ENCODE results near the gene SORBS2.

Gene SORBS2

GRCh38 chr4:185774131-185774653 is 37.8 kb downstream of the SORBS2 start:
- no peak for DNase-seq

- no peak for DNase-seq
Measured at GRCh38 chr4:185773419-185773818, 38.6 kb downstream of the SORBS2 start.

DNA sequence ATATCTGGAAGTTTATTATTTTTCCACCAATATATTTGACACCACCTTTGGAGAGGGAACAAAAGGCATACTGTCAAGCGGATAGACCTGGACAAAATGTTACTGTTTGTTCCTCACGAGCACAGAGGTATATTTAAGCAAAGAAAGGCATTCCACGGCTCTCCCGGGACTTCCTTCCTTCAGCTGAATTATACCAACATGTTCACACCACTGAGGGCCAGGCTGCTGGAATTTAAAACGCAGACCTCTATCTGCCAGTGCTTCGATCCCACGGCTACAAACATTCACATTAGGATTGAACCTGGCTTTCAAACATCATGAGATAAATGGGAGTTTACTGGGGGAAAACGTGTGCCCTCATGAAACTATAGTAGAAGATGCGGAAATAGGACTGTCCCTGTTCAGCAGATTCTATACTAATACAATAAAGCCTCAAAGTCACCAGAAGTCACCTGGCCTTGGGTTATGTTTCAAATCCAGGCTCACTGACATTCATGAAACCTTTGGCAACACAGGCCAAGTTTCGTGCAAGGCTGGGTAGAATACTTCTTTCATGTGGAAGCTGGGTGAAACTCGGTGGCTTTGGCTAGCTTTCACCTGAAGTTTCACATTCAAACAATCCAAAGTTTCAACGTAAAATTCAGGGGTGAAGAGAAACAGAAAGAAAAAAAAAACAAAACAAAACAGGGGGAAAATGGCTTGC is 39.5 kb downstream of the SORBS2 start:
- DNase-seq: no peak

DNA sequence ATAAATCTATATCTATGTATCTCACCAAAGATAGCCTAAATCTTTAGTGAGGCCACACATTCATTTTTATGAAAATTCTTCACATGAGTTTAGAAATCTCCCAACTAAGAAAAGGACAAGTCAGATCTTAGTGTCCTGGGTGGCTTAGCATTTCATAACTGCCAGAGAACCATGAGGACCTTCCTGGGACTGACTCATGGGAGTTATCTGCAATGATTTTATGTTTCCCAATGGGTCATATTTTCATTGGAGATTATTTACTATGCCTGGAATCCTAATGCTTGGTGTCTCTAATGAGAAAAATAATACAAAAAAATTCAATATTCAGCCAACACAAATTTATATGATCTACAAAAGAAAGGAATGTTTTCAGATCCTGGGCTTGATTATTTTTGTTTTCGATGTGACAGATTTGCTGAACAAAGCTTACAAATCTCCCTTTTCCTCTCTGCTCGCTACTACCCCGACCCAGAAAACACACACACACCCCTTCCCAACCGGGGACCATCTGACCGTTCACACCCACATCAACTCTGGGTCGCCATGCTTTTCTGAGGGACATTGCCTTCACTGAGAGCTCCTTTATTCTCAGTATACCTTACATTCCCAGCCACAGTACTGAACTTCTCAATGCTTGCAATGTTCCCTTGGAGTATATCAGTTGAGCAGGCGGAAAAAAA is 40.1 kb downstream of the SORBS2 start:
- DNase-seq: no peak

DNA sequence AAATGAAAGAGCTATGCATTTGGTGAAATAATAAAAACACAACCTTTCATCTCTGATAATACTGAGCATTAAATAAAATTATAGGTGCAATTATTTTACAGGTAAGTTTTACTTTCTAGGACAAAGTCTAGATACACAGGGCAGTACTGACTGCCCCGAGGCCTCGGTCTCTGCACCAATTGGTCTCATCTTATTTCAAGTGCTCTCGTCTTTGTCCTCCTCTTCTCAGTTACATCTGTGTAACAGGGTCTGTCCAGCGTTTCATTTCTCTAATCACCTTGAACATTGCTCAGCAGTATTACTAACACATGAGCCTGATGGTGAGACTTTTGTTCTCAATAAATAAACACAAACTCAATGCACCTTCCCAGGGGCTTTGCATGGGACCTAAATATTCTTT is 44.5 kb downstream of the SORBS2 start:
- no peak for DNase-seq

DNA sequence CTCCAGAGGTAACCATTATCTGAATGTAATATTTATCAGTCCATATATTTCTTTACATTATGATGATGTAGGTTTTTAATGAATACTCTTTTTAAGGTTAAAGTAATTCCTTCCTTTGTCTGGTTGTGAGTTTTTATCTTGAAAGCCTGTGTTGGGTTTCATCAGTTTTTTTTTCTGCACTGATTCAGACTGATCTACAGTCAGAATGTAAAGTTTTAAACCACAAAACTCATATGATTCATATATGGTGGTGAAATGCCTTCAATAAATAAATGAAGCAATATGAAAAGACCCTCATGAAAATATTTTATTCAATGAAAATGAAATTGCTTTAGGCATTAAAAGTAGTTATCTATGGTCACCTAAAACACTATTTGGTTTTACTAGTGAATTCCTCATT is 47.1 kb downstream of the SORBS2 start:
- DNase-seq: peak; percentile 58

- no peak for DNase-seq
Measured at GRCh38 chr4:185761352-185762235, 50.4 kb downstream of the SORBS2 start.

- no peak for DNase-seq
Measured at GRCh38 chr4:185758807-185759206, 53.2 kb downstream of the SORBS2 start.

- no peak for DNase-seq
Measured at GRCh38 chr4:185755451-185755850, 56.5 kb downstream of the SORBS2 start.

GRCh38 chr4:185754961-185755360 is 57.0 kb downstream of the SORBS2 start:
- DNase-seq: no peak

DNA sequence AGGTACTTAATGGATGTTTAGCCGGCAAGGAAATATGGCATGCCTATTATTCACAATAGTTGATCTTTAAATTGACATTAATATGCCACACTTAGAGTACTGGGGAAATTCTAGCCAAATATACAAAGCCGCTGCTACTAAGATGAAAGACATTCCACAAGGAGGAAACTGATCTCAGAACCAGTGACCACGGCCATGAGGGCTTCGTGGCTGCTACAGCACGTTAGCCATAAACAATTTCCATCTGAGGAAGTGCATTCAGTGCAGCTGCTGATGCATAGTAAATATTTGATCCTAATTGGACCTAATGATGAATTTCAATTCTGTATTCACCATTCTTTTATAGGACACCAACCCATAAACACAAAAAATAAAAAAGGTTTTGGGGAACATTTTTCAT is 59.1 kb downstream of the SORBS2 start:
- no peak for DNase-seq

DNA sequence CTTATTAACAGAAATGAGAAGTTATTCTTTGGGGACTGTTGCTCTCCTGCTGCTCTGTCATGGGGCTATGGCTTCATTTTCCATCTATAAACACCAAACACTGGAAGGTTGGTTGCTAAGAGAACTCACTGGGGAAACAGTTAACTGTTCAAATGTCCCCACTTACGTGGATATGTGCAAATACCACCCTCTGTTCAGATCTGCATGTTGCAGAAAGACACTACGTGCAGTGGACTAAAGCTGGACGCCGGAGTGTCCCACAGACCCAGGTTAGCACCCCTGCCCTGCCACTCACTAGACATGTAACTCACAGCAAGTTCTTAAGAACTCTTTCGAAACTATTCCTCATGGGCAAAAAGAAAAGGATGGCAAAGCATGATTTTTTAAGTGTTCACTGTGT is 62.1 kb downstream of the SORBS2 start:
- no peak for DNase-seq

DNA sequence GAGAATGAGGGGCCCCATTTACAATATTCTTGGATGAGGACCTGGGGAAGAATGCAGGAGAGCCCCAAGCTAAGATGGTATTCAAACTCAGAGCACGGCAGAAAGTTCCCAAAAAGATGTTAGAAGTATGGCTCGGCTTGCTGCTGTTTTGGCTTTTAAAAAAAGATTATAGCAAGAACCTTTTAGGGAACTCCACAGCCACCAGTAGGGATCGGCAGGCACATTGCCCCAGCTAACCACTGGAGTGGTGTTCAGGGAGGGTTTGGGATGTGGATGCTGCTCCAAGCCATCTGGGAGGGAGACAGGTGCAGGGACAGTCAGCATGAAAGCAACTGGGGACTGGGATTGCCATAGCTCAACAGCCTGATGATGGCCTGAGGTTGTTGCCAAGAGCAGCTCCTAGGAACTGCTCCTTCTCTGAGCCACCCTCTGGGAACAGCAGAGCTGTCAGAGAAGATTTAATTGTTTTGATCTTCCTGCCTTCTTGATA is 63.0 kb downstream of the SORBS2 start:
- DNase-seq: no peak

GRCh38 chr4:185745891-185746290 is 66.1 kb downstream of the SORBS2 start:
- DNase-seq: no peak

DNA sequence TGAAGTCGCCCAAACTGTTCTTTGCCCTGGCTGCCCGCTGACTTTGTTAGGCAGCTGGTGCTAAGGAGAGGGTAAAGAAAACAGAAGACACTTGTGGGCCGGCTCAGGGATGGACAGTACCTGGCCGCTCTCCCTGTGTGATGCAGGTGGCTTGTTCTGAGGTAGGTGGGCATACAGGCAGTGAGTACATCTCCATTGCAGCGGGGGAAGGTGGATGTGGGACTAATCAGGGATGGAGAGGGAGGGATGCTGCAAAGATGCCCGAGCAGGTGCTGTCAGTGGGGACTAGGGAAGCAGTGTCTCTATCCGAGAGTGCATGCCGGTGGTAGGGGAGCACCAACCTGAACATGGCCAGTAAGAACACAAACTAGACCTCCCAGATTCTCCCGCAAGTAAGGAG is 67.0 kb downstream of the SORBS2 start:
- DNase-seq: no peak

DNA sequence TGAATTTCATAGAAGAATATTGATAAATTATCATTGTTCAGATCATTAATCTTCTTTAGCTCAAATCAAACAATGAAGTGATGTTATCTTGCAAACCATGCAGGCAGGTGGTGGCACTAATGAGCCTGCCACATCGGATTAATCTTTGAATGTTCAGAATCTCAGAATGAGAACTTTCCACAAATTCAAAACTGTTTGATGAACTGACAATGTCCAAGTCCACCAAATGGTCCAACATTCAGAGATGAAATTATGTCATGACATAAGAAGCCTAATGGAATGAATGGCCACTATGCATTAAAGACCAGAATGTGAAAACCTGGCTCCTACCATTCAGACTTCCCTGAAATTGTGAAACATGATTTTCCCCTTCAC is 67.5 kb downstream of the SORBS2 start:
- no peak for DNase-seq

DNA sequence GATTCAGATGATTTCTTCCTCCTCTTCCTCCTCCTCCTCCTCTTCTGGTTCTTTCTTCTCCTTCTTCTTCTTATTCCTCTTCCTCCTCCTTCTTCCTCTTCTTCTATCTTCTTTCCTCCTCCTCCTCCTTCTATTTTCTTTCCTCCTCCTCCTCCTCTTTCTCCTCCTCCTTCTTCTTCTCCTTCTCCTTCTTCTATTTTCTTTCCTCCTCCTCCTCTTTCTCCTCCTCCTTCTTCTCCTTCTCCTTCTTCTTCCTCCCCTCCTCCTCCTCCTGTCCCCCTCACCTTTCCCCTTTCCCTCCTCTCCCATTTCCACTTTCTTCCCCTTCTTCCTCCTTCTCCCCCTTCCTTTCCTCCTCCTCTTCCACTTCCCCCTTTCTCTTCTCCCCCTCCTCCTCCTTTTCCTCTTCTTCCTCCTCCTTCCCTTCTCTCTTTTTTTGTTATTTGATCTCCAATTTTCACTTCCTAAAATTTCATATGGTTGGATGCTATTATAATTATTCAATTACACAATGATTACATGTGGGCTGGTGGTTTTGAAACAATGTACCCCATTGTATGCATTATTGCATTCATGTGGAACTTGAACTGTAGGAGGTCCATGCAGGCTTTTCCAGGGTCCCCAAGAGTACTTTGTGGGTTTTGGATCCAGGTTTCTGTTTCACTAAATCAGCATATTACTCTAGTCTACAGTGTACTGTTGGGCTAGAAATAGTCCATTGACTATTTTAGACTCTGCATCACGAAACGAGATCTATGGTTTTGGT is 68.1 kb downstream of the SORBS2 start:
- no peak for DNase-seq

DNA sequence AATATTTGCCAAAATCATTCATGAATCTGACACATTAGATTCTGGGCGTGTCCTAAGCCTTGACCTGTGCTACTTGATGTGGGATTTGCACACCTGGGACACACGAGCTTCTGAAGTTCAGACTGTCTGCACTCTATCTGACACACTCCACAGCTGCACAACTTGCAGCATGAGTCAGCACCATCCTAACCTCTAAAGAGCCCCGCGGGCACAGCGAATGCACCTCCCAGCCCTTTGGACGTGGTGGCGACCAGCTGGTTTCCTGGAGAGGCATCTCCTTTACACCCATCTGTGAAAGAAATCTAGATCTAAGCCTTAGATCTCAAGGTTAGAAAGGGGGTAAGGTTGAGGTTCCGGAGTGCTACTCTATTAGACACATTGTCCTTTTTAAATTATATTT is 69.2 kb downstream of the SORBS2 start:
- DNase-seq: no peak

DNA sequence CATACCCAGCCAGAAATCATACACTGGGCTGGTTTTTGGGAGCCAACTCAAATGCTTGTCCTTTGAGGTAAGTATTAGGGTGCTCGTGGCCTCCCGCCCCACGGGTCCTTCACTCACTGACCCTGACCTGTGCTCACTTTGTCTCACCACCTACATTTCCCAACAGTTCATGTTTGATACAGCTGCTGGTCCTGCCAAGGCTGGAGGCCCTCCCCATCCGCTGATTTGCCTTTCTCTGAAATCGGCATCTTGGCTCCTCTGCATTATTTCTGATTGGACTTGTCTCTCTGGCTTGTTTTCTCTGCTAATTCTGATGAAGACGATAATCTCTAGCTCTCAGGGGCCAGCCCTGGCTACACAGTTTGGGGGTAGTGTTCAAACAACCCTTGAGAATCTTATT is 70.2 kb downstream of the SORBS2 start:
- no peak for DNase-seq

DNA sequence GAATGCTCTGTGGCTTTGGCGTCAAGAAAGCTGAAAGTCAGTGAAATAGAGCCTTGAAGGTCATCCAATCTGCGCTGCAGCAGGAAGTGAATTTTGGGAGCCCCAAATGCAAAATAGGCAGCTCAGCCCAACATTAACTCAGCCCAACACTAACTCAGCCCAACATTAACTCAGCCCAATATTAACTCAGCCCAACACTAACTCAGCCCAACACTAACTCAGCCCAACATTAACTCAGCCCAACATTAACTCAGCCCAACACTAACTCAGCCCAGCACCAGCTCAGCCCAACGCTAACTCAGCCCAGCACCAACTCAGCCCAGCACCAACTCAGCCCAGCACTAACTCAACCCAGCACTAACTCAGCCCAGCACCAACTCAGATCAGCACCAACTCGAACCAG is 71.5 kb downstream of the SORBS2 start:
- DNase-seq: peak; percentile 41

DNA sequence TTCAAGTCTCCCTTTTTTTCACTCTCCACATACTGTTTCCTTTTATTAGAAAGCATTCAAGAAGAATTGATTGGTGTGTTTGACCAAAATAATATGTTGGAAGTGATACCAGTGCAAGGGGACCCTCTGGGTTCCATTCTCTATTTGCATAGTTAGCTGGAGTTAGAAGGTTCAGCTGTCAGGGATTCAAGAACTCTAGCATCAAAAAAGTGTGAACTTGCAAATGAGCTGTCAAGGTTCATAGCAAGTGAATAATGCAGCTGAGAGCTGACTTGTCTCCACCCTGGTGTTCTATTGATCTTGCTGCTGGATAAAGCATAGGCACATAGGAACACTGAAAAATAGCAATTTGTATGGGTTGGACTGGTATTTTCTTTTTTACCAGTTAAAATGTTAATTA is 73.2 kb downstream of the SORBS2 start:
- no peak for DNase-seq

DNA sequence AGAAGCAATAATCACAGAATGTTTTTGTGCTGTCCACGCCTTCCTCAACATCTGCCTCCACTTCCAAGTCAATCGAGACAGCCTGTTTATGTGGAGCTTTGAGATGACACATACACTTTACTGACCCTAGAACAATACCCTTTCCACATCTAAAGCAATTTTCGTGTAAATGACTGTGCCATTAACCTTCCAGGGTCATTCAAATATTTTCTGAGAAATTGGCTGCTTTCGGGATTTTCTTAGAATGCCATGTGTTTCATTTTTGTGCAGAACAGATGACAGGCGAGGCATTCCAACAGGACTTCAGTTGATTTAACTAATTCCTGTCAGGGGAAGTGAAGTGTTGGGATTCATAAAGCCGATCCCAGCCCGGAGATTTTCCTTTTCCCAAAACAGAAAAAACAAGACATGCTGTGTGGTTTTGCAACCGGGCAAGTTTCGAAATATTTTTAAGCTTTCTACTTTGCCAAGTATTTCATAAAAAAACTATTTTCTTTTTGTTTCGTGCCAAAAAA is 73.9 kb downstream of the SORBS2 start:
- DNase-seq: peak; percentile 92
